Measurements from ENCODE around the gene PNPLA2.

The PNPLA2 gene

DNA sequence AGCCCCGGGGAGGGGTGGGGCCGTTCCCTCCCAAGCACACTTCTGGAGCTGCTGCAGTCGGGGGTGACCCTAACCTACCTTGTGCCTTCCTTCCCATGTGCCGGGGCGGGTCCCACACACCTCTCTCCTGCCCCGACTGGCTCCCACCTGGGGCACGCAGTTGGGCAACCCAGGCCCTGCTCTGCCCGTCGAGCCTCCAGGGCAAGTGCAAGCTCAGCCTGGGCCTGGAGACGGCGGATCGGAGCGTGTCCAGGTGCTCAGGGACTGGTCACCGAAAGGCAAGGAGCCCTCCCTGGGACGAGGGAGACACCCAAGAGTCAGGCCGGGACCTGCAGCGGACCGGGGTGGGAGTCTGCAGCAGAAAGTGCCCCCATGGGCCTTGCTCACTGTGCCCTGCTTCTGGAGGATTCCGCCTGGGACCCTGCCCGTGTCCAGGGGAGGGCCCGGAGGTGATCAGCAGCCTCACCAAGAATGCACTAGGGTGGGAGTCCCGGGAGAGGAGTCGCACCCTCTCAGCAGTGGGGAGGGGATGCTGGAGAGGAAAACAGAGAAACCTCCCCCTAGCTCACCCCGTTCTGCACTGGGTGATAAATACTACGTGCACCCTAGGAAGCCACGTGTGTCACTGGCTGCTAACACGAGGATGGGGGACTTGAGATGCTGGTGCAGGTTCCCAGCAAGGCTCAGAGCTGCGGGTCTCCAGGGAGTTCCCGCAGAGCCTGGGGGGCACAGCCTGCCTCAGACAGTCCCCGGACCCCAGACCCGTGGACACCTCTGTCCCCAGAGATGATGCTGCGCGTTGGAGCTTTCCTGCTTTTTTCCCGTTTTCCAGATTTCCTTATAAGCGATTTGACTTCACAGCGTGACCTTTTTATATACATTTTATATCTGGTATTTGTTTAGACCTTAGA is 36.2 kb upstream of the PNPLA2 start:
- Histone ChIP-seq H3K27ac (no peak overlapping the region), H4K20me1 (peaks cover 0 to 80% (median 41%) of the 10 kb centered on the region in 11 experiments; a peak in 18 of 22 replicates), H3K4me2 (peak overlapping the region in 10 of 11 experiments; percentile 8 to 97 (median 24); a peak in 13 of 22 replicates), H3K27me3 (no peaks in the 10 kb centered on the region), H3K4me1 (peaks cover 42 to 88% (median 71%) of the 10 kb centered on the region in 10 experiments), H3K36me3 (peaks cover 3 to 33% (median 19%) of the 10 kb centered on the region in 11 experiments; a peak in 17 of 22 replicates), H3K9ac (peak overlapping the region in 7 of 11 experiments; percentile 5 to 50 (median 35); a peak in 7 of 22 replicates), H3K4me3 (no peak overlapping the region), H3K9me3 (replicated peaks in 1 of 11) (no peaks in the 10 kb centered on the region)
- no peak for TF ChIP-seq Cebpa-rat (IDR thresholded peaks at IDR 0.05)

DNA sequence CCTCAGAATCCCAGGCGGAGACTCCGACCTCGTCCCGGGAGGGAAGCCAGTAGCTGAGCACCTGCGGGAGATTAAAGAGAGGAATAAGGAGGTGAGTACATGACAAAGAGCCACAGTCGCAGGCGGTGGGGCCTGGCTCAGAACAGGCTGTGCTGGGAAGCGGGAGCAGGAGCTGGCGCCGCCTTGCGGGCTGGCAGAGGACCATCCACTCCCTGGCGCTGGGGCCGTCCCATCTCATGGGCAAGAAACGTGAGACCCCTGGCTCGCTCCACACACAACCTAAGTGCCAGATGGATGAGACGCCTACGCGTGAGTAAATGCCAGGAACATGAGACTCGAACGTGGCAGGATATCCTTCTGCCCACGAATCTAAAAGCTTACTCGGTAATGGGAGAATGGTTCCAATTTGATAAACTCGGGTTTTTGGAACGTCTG is 35.1 kb upstream of the PNPLA2 start:
- Histone ChIP-seq H3K4me3 (no peak overlapping the region), H3K9me3 (replicated peaks in 1 of 11) (no peaks in the 10 kb centered on the region), H3K4me2 (peak overlapping the region in 9 of 11 experiments; percentile 8 to 41 (median 28); a peak in 13 of 22 replicates), H3K36me3 (peaks cover 3 to 33% (median 19%) of the 10 kb centered on the region in 11 experiments; a peak in 17 of 22 replicates), H3K9ac (peak overlapping the region in 4 of 11 experiments; percentile 0 to 40 (median 18); a peak in 4 of 22 replicates), H4K20me1 (peaks cover 0 to 87% (median 41%) of the 10 kb centered on the region in 11 experiments; a peak in 18 of 22 replicates), H3K27me3 (no peaks in the 10 kb centered on the region), H3K4me1 (peaks cover 39 to 92% (median 75%) of the 10 kb centered on the region in 10 experiments), H3K27ac (no peak overlapping the region)
- no peak for TF ChIP-seq Cebpa-rat (IDR thresholded peaks at IDR 0.05)

DNA sequence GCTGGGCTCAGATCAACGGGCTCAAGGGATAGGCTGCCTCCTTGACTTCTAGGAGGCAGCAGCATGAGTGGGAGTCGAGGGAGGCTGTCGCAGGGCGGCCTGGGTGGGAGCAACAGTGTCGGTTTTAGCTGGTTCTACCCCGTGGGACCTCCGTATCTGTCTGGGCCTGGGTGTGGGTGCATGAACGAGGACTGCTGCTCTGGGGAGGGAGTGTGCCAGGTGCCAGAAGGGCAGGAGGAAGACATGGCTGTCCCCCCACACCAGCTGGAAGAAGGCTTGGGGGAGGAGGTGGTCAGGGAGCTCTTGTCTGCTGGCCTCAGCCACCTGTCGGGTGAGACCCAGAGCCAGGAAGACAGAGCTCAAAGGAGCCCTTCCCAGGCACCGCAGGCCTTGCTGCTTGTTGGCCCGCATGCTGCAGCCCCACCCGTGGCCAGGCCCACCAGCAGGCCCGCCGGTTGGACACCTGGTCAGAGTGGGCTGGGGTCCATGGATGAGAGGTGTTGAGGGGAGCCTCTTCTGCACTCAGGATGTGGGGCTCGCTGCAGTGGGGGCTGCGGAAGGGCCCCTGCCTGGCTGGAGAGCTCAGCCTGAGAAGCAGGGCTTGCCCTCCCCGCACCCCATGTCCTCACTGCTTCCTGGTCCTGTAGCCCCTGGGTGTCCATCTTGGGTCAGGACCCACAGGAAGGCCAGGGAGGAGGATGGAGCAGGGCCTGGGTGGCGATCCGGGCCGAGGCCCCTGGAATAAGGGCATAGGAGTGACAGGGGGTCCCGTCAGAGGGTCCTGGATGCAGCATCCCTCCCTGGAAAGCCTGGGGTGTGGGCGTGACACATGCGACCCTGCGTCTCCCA is 32.3 kb upstream of the PNPLA2 start:
- H3K4me2 ChIP-seq, result peak overlapping the region in 3 of 11 experiments; percentile 8 to 19 (median 10); a peak in 4 of 22 replicates
- no peaks in the 10 kb centered on the region for H3K9me3 ChIP-seq (replicated peaks in 1 of 11)
- H3K4me3 ChIP-seq, result no peak overlapping the region
- peaks cover 0 to 27% (median 9%) of the 10 kb centered on the region in 11 experiments; a peak in 18 of 22 replicates for H3K36me3 ChIP-seq
- no peak overlapping the region for H3K27ac ChIP-seq
- no peaks in the 10 kb centered on the region for H3K27me3 ChIP-seq
- H4K20me1 ChIP-seq, result peaks cover 0 to 86% (median 31%) of the 10 kb centered on the region in 11 experiments; a peak in 15 of 22 replicates
- TF ChIP-seq Cebpa-rat (IDR thresholded peaks at IDR 0.05), result no peak
- peaks cover 11 to 82% (median 60%) of the 10 kb centered on the region in 10 experiments for H3K4me1 ChIP-seq
- H3K9ac ChIP-seq, result no peak overlapping the region; a peak in 2 of 22 replicates

DNA sequence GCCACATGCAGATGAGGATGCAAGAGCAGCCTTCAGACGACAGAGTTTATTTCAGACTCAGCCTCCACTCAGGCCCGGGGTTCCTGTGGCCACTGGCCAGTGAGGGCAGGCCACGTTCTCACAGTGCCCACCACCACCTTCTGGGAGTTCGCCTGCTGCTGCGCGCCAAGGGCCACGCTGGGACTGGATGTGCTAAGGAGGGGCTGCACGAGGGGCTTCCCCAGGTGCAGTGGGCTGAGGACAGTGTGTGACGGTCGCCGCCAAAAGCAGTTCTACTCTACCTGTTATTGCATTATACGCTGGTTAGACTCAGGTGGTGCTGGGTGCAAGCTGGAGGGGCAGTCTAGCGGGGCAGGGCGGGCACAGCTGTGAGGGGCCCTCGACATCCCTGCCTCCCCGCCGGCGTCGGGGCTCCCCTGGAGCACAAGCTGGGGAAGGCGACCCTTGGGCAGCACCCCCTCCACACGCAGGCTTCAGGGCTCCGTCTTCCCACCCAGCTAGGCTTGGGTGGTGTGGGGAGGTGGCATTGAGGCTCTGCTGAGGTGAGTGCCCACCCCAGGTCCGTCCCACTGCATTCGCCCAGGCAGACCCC is 31.5 kb upstream of the PNPLA2 start:
- Histone ChIP-seq H3K4me1 (peaks cover 11 to 75% (median 53%) of the 10 kb centered on the region in 10 experiments), H3K9me3 (replicated peaks in 1 of 11) (no peaks in the 10 kb centered on the region), H3K27me3 (no peaks in the 10 kb centered on the region), H3K27ac (no peak overlapping the region), H3K4me3 (no peak overlapping the region), H3K9ac (0 out of 22 replicates have a peak overlapping the region, but pooled peaks of 5 of the 11 experiments have one; percentile 9 to 26 (median 19)), H3K36me3 (peaks cover 6 to 35% (median 16%) of the 10 kb centered on the region in 11 experiments; a peak in 21 of 22 replicates), H3K4me2 (peak overlapping the region; percentile 15 to 64 (median 50); a peak in 13 of 22 replicates), H4K20me1 (peaks cover 0 to 86% (median 34%) of the 10 kb centered on the region in 11 experiments; a peak in 15 of 22 replicates)
- TF ChIP-seq Cebpa-rat (IDR thresholded peaks at IDR 0.05), result no peak

DNA sequence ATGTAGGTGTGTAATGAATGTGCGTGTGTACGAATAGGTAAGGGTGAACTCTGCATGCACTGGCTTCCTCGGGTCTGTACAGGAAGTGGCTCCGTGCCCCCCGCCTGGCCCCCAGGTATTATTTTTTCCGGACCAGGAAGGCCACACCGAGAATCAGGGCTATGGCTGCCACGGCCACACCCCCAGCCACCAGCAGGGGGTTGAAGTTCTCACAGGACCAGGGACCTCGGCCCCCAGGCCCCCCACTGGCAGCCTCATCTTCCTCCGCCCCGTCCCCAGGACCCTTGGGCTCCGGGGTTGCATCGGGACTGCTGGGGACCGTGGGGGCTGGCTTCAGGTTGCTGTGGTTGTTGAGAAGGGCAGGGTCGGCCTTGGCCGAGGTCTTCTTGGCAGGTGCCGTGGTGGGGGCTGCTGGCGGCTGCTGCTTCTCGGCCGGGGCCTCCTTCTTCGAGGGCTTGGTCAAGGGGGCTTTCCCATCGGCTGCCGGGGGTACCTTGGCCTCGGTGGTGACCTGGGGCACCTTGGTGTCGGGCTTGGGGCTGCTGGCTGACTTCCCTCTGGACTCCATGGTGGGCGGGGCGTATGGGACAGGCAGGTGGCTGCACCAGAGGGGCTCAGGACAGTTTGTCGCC is 30.6 kb upstream of the PNPLA2 start:
- Histone ChIP-seq H3K4me3 (no peak overlapping the region), H3K9me3 (replicated peaks in 1 of 11) (no peaks in the 10 kb centered on the region), H3K9ac (peak overlapping the region in 7 of 11 experiments; percentile 9 to 26 (median 23); a peak in 6 of 22 replicates), H3K4me1 (peaks cover 4 to 65% (median 44%) of the 10 kb centered on the region in 10 experiments; a peak in 19 of 20 replicates), H3K4me2 (peak overlapping the region; percentile 15 to 64 (median 50)), H3K27me3 (no peaks in the 10 kb centered on the region), H3K27ac (no peak overlapping the region), H3K36me3 (peaks cover 9 to 35% (median 22%) of the 10 kb centered on the region in 11 experiments; a peak in 21 of 22 replicates), H4K20me1 (peaks cover 0 to 83% (median 34%) of the 10 kb centered on the region in 11 experiments; a peak in 13 of 22 replicates)
- TF ChIP-seq Cebpa-rat (IDR thresholded peaks at IDR 0.05), result no peak

DNA sequence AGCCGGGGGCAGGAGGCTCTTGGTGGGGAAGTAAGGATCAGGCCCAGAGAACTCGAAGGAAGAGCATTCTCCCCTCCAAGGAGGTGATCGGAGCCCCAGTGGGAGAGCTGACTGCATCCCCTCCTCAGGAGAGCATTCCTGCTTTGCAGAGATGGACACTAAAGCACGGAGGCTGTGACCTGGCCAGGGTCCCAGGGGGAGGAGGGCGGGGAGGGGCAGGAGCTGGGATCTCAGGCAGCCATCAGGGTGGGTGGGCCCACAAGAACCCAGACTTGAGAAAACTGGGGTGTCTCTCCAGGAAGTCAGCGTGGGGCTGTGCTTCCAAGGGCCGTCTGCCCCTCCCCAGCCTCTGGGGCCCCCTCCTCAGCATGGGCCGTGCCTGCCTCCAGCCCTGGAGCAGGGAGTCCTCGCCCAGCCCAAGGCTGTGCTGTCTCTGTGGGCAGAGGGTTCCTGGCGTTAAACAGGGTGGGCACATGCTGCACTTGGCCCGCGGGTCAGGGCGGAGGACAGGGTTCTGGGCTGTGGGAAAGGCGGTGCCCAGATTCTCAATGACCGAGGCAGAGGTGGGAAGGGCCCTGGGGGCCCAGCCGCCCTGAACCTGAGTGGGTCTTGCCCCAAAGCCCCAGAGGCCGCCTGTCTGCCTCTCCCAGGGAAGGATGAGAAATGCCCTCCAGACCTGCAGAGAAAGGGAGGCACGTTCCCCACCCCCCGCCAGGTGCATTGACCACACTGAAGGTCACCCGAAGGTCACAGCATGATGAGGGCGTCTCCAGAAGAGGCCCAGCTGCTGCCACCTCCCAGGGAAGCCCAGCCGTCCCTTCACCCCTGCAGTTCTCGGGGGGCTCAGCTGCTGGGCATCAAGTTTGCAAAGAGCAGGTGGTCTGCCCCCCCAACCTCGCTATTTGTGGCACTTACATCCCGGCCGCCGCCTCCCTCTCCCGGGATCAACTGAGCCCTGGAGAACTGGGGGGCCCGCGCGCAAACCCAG is 29.5 kb upstream of the PNPLA2 start:
- peak overlapping the region in 9 of 11 experiments; percentile 22 to 64 (median 50); a peak in 13 of 22 replicates for H3K4me2 ChIP-seq
- no peaks in the 10 kb centered on the region for H3K9me3 ChIP-seq (replicated peaks in 1 of 11)
- peaks cover 6 to 56% (median 40%) of the 10 kb centered on the region in 10 experiments; a peak in 19 of 20 replicates for H3K4me1 ChIP-seq

More for the DNA sequence above, 29.5 kb upstream of the PNPLA2 start:
- Histone ChIP-seq H3K27ac (peak overlapping the region in 4 of 11 experiments; percentile 28 to 42 (median 38); a peak in 5 of 22 replicates), H3K4me3 (no peak overlapping the region), H3K27me3 (no peaks in the 10 kb centered on the region), H3K9ac (peak overlapping the region in 4 of 11 experiments; percentile 9 to 40 (median 28); a peak in 7 of 22 replicates), H4K20me1 (peaks cover 0 to 84% (median 43%) of the 10 kb centered on the region in 11 experiments; a peak in 14 of 22 replicates), H3K36me3 (peaks cover 13 to 35% (median 31%) of the 10 kb centered on the region in 11 experiments; a peak in 20 of 22 replicates)
- TF ChIP-seq Cebpa-rat (IDR thresholded peaks at IDR 0.05), result no peak
